HepG2 (cell line): Measurements from ENCODE around the gene CEACAM5.

Experiments used
- ETV5 ChIP-seq: IDR thresholded peaks from 2 replicates; pipeline ENCODE4 v1.6.1; 2018; ENCODE audit warnings: missing biosample characterization, missing genetic modification reagents, inconsistent platforms, borderline replicate concordance
- FOSL1 ChIP-seq: sonication (generic); formaldehyde crosslinking; IDR thresholded peaks from 2 replicates; pipeline ENCODE4 v1.9.0; 2021; ENCODE audit warnings: missing genetic modification reagents, borderline replicate concordance
- RXRA ChIP-seq: sonication (generic); formaldehyde crosslinking; IDR thresholded peaks from 2 replicates; pipeline ENCODE4 v1.5.1; 2020; ENCODE audit warnings: missing genetic modification reagents
- SRF ChIP-seq: IDR thresholded peaks from 2 replicates; pipeline ENCODE4 v1.6.1; 2011; ENCODE audit warnings: mild to moderate bottlenecking, low read depth, low read length, moderate library complexity
- ZFAT ChIP-seq: sonication (generic); formaldehyde crosslinking; conservative IDR thresholded peaks from 2 replicates; pipeline ENCODE4 v1.8.1; 2023; ENCODE audit warnings: missing genetic modification reagents, inconsistent platforms
- ZFP90 ChIP-seq: sonication (generic); formaldehyde crosslinking; IDR thresholded peaks from 2 replicates; pipeline ENCODE4 v1.8.0; 2022; ENCODE audit warnings: missing genetic modification reagents, mild to moderate bottlenecking, inconsistent platforms, borderline replicate concordance
- ZNF263 ChIP-seq: sonication (generic); formaldehyde crosslinking; IDR thresholded peaks from 2 replicates; pipeline ENCODE4 v1.4.0; 2020; ENCODE audit warnings: missing genetic modification reagents
- ZNF878 ChIP-seq: sonication (generic); formaldehyde crosslinking; IDR thresholded peaks from 2 replicates; pipeline ENCODE4 v1.8.1; 2023; ENCODE audit warnings: mild to moderate bottlenecking, missing genetic modification reagents, moderate library complexity
- TF ChIP-seq, protein P1 (sequence below): sonication (generic); formaldehyde crosslinking; IDR thresholded peaks from 2 replicates; pipeline ENCODE4 v1.5.0; 2020; ENCODE audit warnings: mild to moderate bottlenecking, missing genetic modification reagents, moderate library complexity
- TF ChIP-seq, protein P2 (sequence below), 2 experiments: sonication (generic) in 1 of 2; formaldehyde crosslinking in 1 of 2; IDR thresholded peaks; 2 replicates each; pipeline versions ENCODE4 v1.4.0 to v1.6.1; 2016 to 2020; ENCODE audit warnings: borderline replicate concordance in 1 of 2, low read depth in 1 of 2, mild to moderate bottlenecking in 1 of 2, missing genetic modification reagents in 1 of 2

GRCh38 chr19:41702171-41702651 is 6.2 kb upstream of the CEACAM5 start:
- TF ChIP-seq, protein P1, sequence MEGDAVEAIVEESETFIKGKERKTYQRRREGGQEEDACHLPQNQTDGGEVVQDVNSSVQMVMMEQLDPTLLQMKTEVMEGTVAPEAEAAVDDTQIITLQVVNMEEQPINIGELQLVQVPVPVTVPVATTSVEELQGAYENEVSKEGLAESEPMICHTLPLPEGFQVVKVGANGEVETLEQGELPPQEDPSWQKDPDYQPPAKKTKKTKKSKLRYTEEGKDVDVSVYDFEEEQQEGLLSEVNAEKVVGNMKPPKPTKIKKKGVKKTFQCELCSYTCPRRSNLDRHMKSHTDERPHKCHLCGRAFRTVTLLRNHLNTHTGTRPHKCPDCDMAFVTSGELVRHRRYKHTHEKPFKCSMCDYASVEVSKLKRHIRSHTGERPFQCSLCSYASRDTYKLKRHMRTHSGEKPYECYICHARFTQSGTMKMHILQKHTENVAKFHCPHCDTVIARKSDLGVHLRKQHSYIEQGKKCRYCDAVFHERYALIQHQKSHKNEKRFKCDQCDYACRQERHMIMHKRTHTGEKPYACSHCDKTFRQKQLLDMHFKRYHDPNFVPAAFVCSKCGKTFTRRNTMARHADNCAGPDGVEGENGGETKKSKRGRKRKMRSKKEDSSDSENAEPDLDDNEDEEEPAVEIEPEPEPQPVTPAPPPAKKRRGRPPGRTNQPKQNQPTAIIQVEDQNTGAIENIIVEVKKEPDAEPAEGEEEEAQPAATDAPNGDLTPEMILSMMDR (CRISPR knock-in tag) = no peak
- TF ChIP-seq ZNF878 (CRISPR knock-in tag) = no peak
- no peak for TF ChIP-seq ZFP90 (CRISPR knock-in tag)
- TF ChIP-seq FOSL1 (CRISPR knock-in tag) = no peak
- TF ChIP-seq RXRA = no peak
- no peak for TF ChIP-seq ETV5 (CRISPR knock-in tag)
- no peak for TF ChIP-seq ZNF263 (CRISPR knock-in tag)
- TF ChIP-seq SRF = no peak
- TF ChIP-seq, protein P2, sequence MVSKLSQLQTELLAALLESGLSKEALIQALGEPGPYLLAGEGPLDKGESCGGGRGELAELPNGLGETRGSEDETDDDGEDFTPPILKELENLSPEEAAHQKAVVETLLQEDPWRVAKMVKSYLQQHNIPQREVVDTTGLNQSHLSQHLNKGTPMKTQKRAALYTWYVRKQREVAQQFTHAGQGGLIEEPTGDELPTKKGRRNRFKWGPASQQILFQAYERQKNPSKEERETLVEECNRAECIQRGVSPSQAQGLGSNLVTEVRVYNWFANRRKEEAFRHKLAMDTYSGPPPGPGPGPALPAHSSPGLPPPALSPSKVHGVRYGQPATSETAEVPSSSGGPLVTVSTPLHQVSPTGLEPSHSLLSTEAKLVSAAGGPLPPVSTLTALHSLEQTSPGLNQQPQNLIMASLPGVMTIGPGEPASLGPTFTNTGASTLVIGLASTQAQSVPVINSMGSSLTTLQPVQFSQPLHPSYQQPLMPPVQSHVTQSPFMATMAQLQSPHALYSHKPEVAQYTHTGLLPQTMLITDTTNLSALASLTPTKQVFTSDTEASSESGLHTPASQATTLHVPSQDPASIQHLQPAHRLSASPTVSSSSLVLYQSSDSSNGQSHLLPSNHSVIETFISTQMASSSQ (IDR thresholded peaks at IDR 0.05; ENCODE audit: low read depth) = no peak
- TF ChIP-seq, protein P2 (CRISPR knock-in tag; IDR thresholded peaks at IDR 0.05; ENCODE audit: borderline replicate concordance) = no peak
- TF ChIP-seq ZFAT (CRISPR knock-in tag) = no peak
